Fibroblast of the conjunctiva (primary cell): ENCODE data around the gene CAMTA1.

Experiments
- DNase-seq: peaks from one replicate; pipeline ENCODE4 v3.0.0-alpha.2; 2010; ENCODE audit warnings: low read depth

Gene CAMTA1

DNA sequence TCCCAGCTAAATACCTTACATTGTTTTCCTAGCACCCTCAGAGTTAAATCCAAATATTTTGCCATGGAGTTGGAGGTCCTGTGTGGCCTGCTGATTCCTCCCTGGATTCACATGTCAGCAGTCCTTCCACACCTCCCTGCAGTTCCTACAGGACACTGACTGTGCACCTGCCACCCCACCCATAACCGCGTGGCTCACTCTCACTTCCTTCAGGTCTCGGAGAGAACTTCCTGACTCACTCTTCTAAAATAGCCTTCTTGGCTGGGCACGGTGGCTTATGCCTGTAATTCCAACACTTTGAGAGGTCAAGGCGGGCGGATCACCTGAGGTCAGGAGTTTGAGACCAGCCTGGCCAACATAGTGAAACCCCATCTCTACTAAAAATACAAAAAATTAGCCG, 8.4 kb upstream of the CAMTA1 start:
- no peak for DNase-seq

DNA sequence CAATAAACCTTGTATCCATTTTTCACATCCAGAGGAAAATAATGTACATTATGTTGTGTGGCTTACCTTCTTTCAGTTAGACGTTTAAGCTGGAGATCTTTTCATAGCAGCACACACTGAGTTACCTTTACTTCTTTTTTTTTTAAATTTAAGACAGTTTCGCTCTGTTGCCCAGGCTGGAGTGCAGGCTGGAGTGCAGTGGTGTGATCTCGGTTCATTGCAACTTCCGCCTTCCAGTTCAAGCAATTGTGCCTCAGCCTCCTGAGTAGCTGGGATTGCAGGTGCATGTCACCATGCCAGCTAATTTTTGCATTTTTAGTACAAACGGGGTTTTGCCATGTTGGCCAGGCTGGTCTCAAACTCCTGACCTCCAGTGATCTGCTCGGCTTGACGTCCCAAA, 7.4 kb upstream of the CAMTA1 start:
- DNase-seq, result no peak

DNA sequence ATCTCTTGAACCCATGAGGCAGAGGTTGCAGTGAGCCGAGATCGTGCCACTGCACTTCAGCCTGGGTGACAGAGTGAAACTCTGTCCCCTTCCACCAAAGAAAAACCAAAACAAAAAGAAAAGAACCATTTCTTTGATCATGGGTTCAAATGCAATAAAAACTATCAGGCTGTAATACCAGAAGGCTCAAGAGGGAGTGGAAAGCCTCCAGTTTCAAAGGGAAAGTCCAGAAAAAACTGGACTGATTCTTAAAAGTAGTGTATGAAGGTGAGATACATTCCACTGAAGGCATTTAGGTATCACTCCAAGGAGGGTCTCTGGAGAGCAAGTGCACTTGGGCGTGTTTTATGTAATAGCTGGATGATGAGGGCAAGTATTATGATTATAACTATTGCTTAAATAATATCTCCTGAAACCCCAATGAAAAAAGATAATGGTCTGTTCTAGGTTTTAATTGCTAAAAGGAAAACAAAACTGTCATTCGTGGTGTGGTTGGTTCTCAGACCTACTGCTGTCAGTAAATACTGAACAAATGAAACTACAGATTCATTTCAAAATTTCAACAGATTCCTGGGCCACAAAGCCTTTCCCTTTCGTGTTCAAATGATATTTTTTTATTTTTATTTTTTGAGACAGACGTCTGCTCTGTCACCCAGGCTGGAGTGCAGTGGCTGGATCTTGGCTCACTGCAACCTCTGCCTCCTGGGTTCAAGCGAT, 6.0 kb upstream of the CAMTA1 start:
- DNase-seq, result no peak

DNA sequence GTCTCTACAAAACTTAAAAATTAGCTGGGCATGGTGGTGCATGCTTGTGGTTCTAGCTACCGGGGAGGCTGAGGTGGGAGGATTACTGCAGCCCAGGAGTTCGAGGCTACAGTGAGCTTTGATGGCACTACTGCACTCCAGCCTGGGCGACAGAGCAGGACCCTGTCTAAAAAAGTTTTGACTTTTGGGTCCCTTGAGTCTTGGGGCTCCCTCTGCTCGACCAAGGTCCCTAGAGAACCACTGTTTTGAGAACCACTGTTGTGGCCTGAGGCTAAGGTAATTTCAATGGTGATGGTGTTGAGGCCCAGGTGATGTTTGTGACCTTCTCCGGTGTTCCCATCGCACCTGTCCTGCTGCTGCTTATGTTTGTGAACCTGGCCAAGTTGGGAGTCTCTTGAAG, 3.1 kb upstream of the CAMTA1 start:
- no peak for DNase-seq

DNA sequence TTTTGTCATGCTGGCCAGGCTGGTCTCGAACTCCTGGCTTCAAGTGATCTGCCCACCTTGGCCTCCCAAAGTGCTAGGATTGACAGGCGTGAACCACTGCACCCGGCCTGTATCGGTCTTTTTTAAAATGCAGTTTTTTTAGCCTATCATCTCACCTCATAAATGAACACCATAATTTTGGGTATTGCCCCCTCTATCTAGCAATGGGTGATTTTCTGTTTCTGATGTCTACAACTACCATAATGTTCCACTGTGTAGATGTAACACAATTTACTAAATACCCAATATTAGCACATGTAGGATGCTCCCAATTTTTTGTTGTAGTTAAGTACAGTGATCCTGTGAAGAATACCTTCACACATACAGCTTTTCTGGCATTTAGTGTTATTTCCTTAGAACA, 2.0 kb upstream of the CAMTA1 start:
- no peak for DNase-seq

DNA sequence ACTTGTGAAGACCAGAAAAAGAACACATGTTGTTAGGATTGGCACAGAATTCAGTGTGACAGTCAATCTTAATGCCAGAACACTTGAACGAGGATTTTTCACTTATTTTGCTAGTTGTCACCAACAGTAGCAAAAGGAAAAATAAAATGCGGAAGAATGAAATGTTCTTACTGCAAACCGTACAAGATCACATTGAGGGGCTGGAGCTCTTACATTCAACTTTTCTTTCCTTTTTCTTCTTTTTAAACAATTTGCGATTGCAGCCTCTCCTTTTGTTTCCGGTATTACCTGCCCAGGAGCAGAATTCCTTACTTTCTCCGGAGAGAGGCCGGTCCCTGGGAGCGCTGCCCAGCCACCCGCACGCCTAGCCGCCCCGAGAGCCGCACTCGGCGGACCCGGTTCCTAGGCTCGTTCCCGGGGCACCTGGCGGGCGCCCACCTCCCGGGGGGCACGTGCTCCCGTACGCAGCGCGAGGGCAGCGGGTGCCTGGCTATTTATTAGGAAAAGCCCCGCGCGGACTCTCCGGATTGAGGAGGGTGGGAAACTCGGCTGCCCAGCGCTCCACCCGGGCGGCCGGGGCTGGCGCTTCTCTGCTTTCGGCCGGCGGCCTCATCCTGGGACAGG, 1.2 kb upstream of the CAMTA1 start:
- DNase-seq, result no peak

DNA sequence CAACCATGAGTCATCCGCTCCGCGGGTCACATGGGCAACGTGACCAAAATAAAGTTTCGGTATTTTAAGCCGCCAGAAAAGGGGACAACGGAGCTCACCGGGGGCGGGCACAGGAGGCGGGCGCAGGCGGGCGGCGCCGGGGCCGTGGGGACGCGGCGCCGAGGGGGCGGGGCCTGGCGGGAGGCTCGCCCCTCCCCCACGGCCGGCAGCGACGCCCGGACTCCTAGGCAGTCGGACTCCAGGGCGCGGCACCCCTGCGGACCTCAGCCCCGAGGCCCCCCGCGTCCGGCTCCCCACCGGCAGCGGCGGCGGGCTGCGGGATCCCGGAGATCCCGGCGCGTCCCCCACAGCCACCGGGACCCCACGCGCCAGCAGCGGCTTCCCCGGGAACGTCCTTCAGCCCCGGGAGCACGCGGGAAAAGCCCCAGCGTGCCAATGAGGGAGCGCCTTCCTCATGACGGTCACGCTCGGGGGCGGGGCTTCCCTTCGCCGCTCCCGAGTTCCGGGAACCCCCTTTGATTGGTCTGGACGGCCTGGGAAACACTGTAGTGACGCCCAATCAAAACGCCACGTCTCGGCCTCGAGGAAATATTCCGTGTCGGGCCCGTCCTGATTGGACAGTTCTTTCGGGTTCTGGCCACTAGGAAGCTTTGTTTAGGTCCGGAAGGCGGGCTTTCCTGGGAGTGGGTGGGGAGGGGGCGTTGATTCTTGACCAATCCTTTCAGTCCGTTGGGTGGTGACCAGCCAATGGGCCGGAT, 515 bp upstream of the CAMTA1 start:
- DNase-seq, result peak; percentile 100

DNA sequence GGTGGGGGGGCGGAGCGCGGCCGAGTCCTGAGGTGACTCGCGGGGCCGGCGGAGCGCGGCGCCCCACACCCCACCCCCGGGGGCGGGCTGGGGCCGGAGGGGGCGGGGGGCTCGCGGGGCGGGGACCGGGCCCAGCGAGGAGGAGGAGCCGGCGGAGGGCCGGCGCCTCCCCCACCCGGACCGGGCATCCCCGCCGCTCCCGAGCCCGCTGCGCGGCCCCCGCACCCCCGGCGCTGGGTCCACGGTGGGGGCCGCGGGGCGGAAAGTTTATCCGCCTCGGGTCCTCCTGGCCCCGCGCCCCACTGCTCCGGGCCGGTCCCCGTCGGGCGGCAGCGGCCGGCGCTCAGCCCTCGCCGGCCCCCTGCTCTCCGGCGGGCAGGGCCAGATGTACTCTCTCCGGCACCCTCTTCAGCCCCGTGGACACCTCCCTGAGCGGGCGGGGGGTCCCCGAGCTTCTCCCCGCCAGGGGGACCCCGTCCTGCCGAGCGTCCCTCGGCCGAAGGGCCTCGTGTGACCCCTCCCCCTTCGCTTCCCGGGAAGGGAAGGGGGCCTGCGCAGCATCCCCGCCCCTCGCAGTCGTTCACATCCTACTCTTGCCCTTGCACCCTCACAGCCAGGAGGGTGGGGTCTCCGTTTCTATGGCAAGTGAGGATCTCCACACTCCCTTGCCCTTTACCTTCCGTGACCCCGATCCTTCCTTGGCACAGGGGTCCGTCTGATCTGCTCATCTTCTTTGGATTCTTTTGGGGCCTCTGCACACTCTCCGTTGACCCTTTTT, 663 bp downstream of the CAMTA1 start:
- no peak for DNase-seq

DNA sequence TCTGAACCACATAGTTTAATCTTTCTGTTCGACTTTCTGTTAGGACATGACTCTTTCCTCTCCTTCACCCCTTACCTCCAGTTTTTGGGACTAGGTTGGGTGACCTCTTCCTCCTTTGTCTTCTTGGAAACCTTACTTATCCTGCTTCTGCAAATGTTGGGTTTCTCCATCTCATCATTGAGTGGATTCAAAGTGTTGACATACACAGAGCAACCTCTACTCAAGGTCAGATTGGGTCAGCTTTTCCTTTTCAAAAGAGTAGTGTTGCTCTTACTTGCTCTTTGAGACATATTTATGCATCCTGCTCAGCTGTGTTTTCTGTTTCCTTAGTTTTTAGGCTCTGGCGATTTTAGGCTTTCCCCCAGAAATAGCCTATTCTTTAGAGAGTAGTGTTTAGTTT, 3.7 kb downstream of the CAMTA1 start:
- DNase-seq, result no peak

DNA sequence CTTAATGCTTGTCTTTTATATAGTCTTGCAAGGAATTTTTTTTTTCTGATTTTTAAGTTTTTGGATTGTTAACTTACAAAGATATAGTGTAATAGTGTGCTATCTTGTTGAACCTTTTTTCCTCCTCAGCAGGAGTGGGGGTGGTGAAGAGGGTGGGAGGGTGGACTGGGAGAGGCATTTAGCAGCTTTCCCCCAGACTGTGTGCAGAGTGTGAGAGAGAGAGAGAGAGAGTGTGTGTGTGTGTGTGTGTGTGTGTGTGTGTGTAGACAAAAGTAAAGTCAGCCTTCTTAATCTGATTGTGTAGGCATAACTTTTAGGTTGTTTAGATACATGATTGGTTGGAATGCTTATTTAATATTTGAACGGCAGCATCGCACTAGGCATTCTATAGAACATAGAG, 4.9 kb downstream of the CAMTA1 start:
- DNase-seq, result no peak

DNA sequence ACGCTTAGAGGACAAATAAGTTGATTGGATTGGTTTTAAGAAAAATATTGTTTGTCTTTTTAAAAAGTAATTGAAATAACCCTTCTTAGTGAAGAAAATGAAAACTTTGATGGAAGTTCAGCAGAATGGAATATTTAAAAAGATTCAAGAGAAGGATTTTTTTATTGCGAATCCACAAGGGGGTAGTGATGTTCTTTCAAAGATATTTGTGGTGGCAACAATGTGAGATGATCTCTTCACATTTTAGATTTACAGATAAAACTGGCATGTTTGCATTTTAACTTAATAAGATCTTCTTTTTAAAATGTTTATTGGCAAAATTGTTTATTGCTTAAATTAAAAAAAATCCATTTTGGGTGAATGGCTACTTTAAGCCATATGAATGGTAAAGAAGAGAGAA, 8.9 kb downstream of the CAMTA1 start:
- peak; percentile 69 for DNase-seq

DNA sequence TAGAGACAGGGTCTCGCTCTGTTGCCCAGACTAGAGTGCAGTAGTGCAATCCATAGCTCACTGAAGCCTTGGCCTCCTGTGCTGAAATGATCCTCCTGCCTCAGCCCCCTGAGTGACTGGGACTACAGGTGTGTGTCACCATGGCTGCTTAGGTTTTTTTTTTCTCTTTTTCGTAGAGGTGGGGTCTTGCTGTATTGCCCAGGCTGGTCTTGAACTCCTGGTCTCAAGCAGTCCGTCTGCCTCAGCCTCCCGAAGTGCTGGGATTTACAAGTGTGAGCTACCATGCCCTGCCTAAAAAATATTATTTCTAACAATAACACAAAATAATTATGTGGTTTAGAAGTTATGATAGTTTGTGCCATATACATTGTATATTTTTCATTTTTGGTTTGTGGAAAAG, 9.9 kb downstream of the CAMTA1 start:
- DNase-seq, result no peak

DNA sequence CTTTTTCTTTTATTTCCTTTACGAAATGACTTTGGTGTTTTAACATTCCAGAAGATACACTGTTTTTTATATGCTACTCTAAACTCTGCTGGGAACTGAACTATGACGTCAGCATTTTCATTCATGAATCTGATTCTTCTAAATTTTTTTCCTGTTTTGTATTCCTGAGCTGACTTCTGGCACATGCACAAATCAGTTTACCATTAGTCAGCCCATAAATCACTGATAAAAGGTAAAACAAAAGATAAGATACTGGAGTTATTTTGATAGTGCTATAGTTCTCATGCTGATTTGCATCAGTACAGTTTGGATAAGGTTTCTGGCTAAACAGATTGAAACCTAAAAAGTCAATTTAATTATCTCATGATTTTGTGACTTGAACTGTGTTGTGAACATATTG, 10.4 kb downstream of the CAMTA1 start:
- DNase-seq, result no peak

DNA sequence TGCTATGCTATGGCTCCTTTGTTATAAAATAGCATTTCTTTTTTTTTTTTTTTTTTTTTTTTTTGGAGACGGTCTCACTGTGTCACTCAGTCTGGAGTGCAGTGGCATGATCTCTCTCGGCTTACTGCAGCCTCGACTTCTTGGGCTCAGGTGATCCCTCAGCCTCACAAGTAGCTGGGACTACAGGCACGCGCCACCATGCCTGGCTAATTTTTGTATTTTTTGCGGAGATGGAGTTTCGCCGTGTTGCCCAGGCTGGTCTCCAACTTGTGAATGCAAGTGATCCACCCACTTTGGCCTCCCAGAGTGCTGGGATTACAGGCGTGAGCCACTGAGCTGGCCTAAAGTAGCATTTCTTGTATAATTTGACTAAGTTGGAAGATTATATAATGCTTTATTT, 10.8 kb downstream of the CAMTA1 start:
- DNase-seq, result no peak

DNA sequence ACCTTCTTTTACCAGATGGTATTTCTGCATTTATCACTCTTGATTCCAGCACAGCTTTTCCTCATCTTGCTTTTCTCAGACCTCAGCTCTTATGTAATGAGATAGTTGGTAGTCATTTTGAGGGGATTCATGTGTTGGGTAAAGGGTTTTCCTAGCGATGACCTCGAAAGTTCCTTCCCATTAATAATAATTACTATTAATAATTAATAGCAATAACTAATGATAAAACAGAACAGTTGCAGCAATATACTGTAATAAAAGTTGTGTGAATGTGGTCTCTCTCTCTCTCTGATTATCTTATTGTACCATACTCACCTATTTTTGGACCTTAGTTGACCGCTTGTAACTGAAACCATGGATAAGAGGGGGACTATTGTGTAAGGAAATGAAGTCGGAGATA, 14.2 kb downstream of the CAMTA1 start:
- no peak for DNase-seq

DNA sequence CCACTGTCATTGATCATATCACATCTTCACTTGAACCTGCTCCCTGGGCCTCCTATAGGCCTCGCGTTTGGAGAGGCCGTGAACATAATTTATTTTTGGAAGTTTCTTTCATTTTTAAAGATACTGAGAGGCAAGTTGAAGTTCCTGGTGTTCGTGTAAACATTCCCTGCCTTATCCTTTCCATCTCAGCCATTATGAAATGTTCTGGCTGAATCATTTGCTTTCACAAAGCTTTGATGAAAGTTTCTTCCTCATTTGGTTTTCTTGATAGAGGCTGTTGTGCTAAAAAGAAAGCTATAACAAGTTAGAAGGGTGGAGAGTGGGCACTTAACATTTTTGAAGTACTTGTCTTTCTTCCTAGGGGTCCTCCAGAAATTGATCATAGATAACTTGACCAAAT, 15.5 kb downstream of the CAMTA1 start:
- DNase-seq, result no peak

DNA sequence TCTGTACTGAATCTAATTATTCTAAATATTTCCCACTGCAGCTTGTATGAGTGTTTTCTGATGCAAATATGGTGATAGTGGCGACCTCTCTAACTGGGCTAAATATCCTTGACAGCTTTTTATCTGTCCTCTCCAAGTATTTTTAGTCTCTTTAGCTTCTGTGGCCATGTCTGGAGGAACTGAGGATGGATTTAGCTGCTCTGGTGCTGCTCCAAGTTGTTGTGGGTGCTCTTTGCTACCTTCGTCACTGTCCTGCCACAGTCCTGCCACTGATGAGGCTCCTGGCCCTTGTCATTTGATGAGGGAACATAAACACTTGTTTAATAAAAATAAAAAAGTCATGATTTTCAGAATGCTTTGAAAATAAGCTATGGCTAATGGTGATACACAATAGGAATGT, 15.9 kb downstream of the CAMTA1 start:
- no peak for DNase-seq

DNA sequence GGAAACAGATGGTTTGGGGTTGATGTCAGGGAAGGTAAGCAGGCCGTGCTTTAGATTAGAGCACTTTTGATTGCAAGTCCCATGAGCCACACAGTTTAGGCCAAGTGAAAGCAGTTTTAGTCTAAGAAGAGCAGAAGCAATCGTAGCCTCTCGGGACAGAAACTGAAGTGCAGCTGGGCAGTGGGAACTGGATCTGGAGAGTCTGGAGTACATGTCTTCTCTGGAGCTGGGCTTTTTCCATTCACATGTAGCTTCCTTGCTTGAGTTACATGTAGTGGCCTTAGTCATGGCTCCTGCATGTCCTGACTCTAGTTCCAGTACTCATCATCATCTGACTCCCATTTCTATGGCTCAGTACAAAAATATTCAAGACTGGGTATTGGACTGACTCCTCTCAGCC, 16.7 kb downstream of the CAMTA1 start:
- DNase-seq, result no peak

DNA sequence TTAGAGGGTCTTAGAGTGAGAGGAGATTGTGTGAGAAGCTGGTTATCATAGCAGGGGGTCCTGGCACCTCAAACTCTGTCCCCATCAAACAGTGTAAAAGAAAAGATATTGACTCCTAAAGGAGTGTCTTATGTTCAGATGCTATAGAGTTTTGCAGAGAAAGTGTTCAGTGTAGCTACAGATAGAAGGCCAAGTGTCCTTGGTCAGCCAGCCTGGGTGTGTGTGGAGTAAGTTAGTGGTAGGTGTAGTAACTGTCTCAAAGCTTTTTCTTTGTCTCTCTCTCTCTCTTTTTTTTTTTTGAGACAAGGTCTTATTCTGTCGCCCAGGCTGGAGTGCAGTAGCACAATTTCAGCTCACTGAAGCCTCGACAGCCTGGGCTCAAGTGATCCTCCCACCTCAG, 17.2 kb downstream of the CAMTA1 start:
- no peak for DNase-seq

DNA sequence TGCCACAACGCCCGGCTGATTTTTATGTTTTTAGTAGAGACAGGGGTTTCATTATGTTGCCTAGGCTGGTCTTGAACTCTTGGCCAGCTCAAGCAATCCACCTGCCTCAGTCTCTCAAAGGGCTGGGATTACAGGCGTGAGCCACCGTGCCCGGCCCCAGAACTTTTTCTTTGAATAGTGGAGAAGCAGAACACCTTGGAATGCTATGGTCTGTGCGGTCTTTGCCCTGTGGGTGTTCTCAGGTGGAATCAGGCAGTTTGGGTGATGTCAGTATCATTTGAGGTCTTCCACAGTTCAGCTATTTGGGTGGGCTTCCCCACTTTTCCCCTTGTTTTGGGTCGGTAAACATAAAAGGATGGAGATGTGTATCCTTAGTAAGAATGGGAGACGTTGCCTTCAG, 17.6 kb downstream of the CAMTA1 start:
- no peak for DNase-seq

DNA sequence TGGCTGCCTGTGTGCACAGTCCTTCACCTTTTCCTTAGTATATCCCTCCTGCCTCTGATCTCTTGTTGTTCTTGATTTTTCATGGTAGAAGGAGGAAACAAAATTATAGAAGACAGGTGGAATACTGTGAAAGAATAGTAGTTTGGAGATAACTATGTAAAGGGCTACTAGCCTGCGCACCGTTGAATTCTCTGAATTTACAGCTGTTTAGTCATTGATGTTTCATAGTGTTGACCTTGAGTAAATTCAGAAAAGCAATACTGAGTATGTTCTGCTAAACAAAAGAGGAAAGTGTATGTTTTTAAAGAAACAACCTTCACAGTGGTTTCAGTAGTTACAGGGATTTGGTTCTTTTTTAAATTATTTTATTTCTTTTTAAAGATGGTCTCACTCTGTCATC, 18.1 kb downstream of the CAMTA1 start:
- DNase-seq, result no peak

DNA sequence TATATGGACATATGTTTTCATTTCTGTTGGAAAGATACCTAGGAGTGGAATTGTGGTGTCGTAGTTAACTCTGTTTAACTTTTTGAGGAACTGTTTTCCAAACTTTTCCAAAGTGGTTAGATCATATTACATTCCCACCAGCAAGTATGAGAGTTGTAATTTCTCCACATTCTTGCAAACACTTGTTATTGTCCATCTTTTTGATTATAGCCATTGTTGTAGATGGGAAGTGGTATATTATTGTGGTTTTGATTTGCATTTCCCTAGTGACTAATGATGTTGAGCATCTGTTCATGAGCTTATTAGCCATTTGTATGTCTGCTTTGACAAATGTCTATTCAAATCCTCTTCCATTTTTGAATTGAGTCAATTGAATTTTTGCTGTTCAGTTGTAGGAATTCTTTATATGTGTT, 19.8 kb downstream of the CAMTA1 start:
- DNase-seq, result no peak

DNA sequence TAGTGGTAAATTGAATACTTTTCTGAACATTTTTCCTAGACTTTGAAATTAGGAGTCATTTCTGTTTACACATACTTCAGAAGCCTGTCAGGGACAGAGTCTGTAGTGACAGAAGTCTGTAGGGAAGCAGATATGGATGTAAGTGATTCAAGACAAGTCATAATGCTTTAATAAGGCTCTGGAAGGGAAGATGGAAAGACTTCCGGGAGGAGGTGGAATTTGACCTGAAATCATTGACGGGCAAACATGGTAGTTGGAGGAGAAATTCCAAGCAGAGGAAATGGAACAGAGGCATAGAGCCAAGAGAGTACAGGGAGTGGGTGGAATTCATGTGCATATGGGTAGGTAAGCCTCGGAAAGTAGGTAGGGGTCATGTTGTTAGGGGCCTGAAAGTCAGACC, 22.5 kb downstream of the CAMTA1 start:
- no peak for DNase-seq
